ENCODE measurements around the gene HLA-DOB. TPM values are rescaled to one million over a fixed set of nuclear protein-coding genes. Genes with fewer than 3 reads are reported as not detected.

The HLA-DOB gene
- total RNA-seq, 1 donor: not detected

GRCh38 chr6:32855467-32856174 is 38.8 kb upstream of the HLA-DOB start:
- DNase-seq (ENCODE audit: low read depth): no peak
- H3K4me3 ChIP-seq (ENCODE audit: low read depth, low read length): no peak overlapping the region
- TF ChIP-seq, protein P1, sequence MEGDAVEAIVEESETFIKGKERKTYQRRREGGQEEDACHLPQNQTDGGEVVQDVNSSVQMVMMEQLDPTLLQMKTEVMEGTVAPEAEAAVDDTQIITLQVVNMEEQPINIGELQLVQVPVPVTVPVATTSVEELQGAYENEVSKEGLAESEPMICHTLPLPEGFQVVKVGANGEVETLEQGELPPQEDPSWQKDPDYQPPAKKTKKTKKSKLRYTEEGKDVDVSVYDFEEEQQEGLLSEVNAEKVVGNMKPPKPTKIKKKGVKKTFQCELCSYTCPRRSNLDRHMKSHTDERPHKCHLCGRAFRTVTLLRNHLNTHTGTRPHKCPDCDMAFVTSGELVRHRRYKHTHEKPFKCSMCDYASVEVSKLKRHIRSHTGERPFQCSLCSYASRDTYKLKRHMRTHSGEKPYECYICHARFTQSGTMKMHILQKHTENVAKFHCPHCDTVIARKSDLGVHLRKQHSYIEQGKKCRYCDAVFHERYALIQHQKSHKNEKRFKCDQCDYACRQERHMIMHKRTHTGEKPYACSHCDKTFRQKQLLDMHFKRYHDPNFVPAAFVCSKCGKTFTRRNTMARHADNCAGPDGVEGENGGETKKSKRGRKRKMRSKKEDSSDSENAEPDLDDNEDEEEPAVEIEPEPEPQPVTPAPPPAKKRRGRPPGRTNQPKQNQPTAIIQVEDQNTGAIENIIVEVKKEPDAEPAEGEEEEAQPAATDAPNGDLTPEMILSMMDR (IDR thresholded peaks at IDR 0.05; ENCODE audit: insufficient read depth, low read length): no peak

GRCh38 chr6:32854376-32855178 is 37.8 kb upstream of the HLA-DOB start:
- TF ChIP-seq, protein P1 (IDR thresholded peaks at IDR 0.05; ENCODE audit: insufficient read depth, low read length): no peak
- DNase-seq (ENCODE audit: low read depth): peak; percentile 50
- H3K4me3 ChIP-seq (ENCODE audit: low read depth, low read length): peak overlapping the region; percentile 93

GRCh38 chr6:32853541-32854375 is 37.0 kb upstream of the HLA-DOB start, which contains the start of the genes PSMB9 and TAP1:
Gene PSMB9 (plus strand): TSS chr6:32854192. CDS start chr6:32854230, 38 bp downstream.
Gene TAP1 (minus strand): TSS chr6:32853704. CDS start chr6:32853636, 68 bp downstream.
- TF ChIP-seq, protein P1 (IDR thresholded peaks at IDR 0.05; ENCODE audit: insufficient read depth, low read length): peak; percentile 57
- peak within 1 kb of the TSS; percentile 93 for H3K4me3 ChIP-seq (ENCODE audit: low read depth, low read length)
- peak; percentile 93 for DNase-seq (ENCODE audit: low read depth)

- H3K4me3 ChIP-seq (ENCODE audit: low read depth, low read length): peak overlapping the region; percentile 93
- peak; percentile 22 for DNase-seq (ENCODE audit: low read depth)
- TF ChIP-seq, protein P1 (IDR thresholded peaks at IDR 0.05; ENCODE audit: insufficient read depth, low read length): no peak
Observed at GRCh38 chr6:32852844-32853540, 36.2 kb upstream of the HLA-DOB start.

GRCh38 chr6:32852018-32852843 is 35.4 kb upstream of the HLA-DOB start:
- peak; percentile 20 for DNase-seq (ENCODE audit: low read depth)

More at GRCh38 chr6:32852018-32852843, 35.4 kb upstream of the HLA-DOB start:
- peak overlapping the region; percentile 93 for H3K4me3 ChIP-seq (ENCODE audit: low read depth, low read length)
- TF ChIP-seq, protein P1 (IDR thresholded peaks at IDR 0.05; ENCODE audit: insufficient read depth, low read length): no peak

Data from fibroblast of the aortic adventitia (primary cell).